ENCODE results near the gene LAMA2.

The LAMA2 gene, protein sequence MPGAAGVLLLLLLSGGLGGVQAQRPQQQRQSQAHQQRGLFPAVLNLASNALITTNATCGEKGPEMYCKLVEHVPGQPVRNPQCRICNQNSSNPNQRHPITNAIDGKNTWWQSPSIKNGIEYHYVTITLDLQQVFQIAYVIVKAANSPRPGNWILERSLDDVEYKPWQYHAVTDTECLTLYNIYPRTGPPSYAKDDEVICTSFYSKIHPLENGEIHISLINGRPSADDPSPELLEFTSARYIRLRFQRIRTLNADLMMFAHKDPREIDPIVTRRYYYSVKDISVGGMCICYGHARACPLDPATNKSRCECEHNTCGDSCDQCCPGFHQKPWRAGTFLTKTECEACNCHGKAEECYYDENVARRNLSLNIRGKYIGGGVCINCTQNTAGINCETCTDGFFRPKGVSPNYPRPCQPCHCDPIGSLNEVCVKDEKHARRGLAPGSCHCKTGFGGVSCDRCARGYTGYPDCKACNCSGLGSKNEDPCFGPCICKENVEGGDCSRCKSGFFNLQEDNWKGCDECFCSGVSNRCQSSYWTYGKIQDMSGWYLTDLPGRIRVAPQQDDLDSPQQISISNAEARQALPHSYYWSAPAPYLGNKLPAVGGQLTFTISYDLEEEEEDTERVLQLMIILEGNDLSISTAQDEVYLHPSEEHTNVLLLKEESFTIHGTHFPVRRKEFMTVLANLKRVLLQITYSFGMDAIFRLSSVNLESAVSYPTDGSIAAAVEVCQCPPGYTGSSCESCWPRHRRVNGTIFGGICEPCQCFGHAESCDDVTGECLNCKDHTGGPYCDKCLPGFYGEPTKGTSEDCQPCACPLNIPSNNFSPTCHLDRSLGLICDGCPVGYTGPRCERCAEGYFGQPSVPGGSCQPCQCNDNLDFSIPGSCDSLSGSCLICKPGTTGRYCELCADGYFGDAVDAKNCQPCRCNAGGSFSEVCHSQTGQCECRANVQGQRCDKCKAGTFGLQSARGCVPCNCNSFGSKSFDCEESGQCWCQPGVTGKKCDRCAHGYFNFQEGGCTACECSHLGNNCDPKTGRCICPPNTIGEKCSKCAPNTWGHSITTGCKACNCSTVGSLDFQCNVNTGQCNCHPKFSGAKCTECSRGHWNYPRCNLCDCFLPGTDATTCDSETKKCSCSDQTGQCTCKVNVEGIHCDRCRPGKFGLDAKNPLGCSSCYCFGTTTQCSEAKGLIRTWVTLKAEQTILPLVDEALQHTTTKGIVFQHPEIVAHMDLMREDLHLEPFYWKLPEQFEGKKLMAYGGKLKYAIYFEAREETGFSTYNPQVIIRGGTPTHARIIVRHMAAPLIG (N-terminal part only)

DNA sequence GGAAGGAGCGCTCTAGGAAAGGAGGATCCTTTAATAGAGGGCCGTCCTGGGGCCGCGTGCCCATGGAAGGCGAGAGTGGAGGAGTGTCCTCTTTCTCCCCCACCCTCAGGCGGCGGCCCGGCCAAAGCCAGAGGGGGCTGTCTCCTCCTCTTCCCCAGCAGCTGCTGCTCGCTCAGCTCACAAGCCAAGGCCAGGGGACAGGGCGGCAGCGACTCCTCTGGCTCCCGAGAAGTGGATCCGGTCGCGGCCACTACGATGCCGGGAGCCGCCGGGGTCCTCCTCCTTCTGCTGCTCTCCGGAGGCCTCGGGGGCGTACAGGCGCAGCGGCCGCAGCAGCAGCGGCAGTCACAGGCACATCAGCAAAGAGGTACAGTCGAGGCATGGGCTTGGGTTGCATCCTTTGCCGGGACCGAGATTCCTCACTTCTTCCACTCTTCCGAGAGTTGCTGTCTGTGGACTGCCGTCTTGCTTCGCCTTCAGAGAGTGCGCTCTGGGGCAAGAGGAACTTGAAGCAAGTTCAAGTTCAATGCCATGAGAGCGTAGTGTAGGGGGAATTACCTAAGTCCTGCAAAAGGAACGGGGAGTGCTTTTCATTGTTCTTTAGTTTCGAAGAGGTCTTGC lies at the start of gene LAMA2:
LAMA2 (plus strand) TSS at position 148 of the 621 bp plus-strand sequence; CDS start at position 256, 108 bp downstream.
- no peak for DNase-seq

DNA sequence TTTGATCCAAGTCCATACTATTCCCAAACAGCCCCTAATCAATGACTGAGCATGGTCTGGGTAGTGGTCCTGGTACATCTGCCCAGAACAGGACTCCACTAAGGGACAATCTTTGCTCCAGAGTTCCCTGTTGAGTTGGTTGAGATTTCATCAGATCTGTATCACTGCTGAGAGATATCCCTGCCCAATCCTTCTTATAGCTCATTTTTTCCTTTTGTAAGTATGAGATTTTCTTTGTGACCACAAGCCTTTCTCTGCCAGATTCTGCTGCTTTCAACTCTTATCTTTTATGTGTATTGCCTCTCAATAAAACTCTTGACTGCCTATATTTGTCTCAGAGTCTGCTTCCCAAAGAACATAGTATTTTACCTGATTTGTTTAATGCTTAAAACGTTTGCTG lies 46.2 kb upstream of the LAMA2 start:
- no peak for DNase-seq

DNA sequence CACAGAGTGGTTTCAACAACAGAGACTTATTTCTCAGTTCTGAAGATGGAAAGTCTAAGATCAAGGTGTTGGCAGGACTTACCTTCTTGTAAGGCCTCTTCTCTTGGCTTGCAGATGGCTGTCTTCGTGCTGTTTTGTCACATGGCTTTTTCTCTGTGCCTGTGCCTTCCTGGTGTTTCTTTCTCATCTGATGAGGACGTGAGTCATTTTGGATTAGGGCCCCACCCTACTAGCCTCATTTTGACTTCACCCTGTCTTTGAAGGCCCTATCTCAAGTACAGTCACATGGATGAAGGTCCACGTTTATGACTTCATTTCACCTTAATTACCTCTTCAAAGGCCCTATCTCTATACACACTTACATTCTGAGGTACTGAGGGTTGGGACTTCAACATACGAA lies 41.4 kb upstream of the LAMA2 start:
- DNase-seq = no peak

DNA sequence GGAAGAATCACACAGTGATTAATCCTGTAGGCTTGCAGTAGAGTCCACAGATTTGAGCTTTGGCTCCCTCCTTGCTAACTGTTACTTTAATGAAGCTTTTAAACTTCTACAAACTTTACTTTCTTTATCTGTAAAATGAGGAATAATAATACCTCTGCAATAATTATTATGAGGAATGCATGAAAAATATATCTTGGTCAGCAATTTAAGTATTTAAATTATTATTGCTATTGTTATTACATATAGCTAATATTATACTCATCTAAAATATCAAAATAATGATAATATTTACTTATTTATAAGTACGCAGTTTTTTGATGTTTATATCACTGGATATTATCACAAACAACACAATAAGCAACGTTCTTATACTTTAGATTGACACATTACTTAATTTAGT lies 38.3 kb upstream of the LAMA2 start:
- DNase-seq = no peak

DNA sequence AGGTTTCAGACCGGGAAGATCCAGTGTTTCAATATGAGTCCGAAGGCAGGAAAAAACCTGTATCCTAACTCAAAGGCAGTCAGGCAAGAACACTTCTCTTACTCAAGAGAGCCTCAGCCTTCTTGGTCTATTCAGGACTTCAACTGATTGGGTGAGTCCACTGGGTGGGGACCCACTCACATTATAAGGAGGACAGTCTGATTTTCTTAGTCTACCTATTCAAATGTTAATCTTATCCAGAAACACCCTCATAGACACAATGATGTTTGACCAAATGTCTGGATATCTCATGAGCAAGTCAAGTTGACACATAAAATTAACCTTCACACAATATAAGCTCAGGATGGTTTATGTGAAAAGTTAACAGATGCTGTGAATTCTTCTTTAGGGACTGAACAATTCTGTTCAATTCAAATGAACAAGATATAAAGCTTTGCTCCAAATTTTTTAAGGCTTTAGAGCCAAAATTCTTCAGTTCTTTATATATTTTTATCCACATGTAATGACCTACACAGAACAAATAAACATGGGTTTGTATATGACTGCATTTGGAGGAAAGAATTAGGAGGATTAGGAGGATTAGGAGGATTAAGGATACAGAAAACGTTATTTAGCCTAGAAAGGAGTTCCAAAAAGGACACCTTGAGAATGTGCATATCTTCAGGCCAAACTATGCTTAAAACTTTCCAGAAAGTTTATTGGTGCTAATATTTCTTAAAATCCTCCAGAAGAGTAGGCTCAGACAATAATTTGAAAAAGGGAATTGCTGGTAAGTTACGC lies 35.3 kb upstream of the LAMA2 start:
- no peak for DNase-seq

DNA sequence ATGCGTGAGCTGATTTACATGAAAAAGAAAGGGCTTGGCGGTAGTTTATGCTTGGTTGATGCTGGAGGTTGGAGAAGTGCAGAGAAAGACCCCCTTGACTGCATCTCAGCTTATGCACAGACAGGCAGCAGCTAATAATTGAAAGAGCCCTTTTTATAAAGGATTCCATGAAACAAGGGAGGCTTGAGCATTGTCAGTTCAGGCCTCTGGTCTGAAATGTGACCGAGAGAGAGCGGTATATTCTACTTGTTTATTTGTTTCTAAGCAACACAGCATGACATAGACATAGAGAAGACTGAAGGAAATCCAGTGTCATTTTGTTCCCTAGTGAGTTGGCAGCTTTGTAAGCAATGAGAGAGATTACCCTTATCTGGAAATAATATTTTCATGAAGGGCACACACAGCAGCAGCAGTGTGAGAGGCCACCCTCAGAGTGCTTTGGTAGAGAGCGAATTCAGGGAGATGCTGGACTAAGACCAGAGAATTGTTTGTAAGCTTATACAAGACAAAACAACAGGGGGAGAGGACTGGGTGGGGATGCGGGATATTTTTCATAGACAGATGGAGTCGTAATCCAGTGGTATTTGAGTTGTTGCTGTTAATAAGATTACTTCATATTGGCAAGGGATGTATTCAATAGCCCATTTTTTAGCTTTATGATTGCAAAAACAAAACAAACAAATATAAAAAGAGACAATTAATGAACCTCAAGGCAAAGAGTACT lies 34.6 kb upstream of the LAMA2 start:
- no peak for DNase-seq

DNA sequence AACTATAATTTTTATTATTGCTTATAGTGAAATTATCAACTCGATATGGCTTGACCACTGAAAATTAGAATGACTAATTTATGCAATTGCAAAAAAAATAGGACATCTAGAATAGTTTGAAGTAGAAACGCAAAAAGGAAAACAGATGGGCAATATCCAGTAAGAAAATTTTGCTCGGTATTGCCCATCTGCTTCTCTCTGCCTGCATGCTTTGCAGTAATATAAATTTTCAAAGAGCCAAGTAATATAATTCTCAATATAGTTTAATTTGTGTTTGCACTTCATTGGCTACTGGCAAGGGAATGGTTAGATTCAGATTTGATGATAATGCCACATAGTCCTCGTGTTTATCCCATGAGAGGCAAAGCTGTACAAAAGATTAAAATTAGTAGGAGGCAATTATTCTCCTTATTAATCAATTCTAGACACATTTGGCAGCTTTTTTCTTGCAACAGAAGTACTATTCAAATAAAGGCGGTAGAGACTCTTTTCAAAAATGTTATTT lies 27.3 kb upstream of the LAMA2 start:
- no peak for DNase-seq

DNA sequence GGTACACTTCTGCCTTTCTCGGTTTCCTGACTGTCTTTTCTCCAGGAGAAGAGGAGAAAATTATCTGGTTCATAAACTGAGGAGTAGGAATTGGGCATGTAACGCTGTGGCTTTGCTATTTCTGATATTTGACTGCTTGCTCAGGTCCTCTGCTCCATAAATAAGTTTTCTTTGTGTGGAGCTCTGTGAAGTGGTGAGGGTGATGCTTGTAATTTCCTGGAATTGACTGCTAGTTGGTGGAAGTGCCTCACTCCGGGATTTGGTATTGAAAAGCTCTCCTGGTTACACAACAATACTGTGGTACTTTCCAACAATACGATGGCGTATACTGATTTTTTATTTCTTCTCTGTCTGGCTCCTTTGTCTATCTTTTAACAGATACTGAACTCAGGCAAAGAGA lies 25.1 kb upstream of the LAMA2 start:
- DNase-seq = no peak

DNA sequence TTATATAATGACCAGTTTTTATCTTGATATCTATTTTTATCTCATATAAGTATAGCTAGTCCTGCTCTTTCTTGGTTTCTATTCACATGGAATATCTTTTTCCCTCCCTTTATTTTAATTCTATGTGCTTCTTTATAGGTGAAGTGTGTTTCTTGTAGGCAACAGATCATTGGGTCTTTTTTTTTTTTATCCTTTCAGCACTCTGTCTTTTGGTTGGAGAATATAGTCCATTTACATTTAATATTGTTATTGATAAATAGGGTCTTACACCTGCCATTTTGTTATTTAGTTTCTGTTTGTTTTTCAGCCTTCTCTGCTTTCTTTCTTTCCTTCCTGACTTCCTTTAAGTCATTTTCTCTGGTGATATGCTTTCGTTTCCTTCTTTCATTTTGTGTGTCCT lies 22.2 kb upstream of the LAMA2 start:
- no peak for DNase-seq

DNA sequence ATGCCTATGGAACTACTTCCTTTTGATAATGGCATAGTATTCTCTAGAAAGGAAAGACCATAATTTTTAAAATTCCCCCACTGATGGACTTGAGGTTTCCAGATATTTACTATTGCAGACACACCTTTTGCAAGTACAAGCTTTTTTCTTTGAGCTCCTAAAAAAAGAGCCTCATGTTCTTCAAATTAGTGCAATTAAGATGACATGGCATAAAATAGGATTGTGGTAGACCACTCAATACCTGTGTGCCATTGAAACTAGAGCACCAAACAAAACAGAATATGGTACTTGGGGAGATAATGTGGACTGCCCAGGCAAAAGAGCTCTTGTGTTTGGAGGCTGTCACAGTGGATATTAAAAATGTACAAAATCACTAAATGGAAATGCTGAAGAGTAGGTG lies 19.0 kb upstream of the LAMA2 start:
- no peak for DNase-seq

DNA sequence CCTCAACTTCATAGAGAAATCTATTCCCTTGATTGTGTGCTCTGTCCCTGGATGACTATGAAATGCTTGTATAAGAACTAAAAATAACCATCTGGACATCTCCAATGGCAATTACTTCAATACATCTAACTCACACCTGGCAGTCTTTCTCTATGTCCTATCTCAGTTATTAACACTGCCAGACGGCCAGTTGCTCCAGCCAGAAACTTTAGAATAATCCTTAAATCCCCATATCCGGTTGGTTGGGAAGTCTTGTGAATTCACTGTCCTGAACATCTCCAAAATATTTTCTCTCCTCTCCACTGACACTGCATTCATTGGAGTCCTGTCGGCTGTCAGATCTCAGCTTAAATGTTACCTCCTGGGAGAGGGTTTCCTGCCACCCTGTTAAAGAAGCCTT lies 12.2 kb upstream of the LAMA2 start:
- DNase-seq = no peak

DNA sequence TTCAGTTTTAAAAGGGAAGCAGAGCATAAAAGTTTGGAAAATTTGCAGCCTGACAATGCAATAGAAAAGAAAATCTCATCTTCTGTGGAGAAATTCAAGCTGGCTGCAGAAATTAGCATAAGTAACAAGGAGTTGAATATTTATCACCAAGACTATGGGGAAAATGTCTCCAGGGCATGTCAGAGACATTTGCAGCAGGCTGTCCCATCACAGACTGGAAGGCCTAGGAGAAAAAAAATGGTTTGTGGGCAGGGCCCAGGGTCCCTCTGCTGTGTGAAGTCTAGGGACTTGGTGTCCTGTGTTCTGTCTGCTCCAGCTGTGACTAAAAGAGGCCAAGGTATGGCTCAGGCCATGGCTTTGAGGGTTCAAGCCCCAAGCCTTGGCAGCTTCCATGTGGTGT lies 8.1 kb upstream of the LAMA2 start:
- DNase-seq = no peak

DNA sequence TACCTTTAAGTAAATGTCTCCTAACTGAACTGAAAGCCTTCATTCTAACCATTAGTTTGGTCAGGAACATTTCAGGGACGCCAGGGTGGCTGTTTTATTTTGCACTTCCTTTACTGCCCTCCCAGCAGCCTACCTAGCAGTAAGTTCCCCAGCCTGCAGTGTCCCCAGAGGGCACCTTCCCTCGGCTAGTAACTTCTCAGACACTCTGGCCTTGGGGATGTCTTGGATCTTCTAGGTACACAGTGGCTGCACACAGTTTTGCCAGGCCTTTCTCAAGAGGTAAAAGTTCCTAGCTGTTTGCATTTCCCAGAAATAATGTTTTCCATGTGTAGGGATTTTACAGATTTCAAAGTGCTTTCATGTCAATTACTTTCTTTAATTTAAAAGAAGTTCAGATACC lies 378 bp upstream of the LAMA2 start:
- no peak for DNase-seq

DNA sequence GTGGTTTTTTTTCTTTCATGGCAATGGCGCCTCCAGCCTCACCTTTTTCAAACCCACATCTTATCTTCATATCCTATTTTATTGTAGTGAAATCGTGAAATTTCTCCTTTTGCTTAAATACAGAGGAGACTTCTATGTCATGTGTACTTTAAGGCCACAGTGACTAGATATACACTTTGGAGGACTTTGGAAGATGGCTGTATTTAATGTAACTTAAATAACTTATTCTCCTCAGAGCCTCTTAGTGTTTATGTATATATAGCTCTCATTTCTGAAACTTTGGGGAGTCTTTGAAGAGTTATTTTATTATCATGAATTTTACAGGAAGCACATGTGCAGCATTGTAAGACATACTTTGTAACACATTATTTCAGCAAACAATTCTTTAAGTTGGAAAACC lies 968 bp downstream of the LAMA2 start:
- no peak for DNase-seq

DNA sequence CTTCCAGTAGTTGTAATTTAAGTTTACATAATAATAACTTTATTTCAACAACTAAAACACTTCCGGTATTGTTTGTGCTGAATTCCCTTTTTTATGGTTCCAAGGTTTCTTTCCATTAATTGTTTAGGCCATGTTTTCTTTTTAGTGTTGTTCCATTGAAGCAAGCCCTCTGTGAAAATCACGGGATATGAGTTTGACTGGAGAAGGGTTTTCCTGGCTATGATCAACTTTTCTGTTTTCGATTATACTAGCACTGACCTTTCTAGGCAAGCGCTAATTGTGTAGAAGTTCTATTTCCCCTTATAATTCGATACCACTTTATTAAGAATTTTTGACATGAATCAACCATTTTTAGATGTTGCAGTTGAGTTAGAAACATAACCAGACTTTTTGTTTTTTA lies 2.4 kb downstream of the LAMA2 start:
- no peak for DNase-seq

DNA sequence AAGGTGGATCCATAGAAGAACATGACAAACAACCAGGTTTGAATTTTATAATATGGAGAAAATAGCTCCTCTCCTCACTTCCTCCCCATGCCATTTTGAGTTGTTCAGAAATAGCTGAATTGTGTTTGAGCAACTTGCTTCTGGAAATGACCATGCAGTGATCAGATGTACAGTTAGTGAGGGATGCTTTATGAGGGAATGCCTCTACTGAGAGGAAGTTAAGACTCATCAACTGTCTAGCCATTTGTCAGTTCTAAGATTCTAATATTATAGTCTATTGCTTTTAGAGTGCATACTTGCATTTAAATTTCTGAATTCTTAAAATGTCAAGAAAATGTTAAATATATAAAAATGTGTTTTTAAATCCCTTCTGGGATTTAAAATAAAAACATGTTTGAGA lies 3.8 kb downstream of the LAMA2 start:
- DNase-seq = no peak

DNA sequence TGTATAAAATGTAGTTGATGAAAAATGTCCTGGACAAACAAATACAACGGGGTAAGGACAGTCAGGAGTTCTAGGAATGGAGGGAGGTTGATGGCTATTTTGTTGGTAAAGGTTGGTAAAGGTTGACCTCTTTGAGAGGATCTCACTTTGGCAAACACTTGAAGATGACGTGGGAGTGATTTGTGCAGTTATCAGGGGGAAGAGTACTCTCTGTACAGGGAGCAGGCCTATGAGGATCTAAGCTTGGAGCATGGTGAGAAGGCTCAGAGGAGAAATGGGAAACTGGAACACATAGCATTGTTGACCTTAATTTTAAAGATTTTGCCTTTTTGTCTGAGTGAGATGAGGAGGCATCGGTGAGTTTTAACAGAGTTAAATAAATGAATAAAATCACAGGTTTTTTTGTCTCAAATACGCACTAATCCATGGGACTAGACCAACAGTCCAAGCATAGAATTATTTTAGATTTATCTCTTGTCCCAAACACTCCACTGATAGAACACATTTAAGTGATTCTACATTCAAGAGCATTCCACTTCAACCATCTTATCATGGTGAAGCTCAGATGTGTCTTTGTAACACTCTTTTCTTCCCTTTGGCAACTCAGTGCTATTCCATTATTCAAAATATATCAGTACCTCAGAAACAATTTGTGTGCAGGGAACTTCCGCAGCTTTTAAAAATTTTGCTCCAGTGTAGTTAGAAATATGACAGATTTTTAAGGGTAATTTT lies 5.7 kb downstream of the LAMA2 start:
- no peak for DNase-seq

DNA sequence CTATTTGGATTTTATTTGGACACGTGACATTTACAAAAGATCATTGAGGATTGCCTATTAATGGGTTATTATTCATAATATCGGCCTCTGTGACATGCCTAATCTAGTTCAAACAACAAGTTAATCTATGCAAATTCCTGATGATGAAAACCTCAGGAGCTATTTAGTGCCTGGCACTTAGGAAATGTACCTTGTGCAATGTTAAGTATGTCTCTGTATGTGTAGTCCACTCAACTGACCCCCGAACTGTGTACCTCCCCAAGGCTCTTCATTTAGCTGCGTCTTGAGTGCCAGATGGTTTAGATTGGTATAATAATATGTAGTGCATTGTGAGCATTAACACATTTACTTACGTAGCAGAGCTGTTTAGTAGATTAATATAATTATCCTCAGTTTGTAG lies 6.9 kb downstream of the LAMA2 start:
- DNase-seq = no peak

DNA sequence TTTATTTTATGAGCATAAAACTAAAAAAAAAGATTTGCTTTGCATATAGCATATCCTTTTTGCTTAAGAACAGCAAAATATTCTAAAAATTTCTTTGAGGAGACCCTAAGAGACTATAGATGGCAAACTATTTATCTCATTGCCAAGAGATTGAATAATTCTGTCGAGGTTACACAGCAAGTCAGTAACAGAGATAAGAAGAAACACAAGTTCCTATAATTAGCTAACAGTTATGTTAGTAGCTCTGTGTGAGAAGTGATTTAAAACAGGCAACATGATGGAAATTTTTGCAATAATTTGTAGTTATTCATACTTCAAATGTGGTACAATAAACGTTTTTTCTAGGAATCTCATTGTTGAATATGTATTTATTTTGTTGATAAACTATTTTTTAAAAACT lies 9.1 kb downstream of the LAMA2 start:
- DNase-seq = no peak

DNA sequence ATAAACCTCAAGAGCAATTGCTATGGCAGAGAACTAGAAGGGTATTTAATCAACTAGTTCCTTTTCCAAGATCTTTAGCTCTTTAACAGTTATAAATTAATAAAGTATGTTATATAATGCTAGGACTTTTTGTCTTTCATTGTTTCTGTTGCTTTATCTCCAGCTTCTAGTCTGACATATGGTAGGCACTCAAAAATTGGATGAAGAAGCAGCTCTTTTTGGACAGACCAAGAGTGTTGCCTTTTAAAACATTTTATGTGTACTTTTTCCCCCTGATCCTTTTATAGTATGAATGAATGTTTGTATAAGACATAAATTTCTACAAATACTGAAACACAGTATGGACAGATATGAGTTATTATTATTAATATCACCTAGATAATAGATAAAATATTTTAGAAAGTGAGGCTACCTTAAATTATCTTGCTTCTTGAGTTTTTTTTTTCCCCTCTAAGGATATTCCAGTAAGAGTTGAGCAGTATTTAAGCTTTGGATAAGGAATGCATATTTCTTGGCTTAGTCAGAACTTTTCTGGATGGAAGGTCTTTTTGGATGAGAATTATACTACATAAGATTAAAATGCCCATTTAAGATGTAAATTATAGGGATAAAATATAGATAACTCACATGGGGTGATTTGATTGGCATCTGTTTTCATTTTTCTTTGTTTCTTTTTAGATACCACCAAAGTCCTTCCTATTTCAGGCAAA lies 16.6 kb downstream of the LAMA2 start:
- no peak for DNase-seq

Measured in SHP77 (cell line).